Stimulated activated CD8-positive, alpha-beta memory T cell treated with anti-CD3 and anti-CD28 coated beads, Interleukin-12 subunit alpha, Interleukin-12 subunit beta, amount 100 ng/mL, for 1 hour (primary cell): Measurements from ENCODE around the gene KPNA2.
"Not testable (repeated sequence)": the region's sequence is repeated elsewhere in the genome, so short reads cannot be mapped to it uniquely, and the experiment has no call there.

Experiments used
- DNase-seq: peaks from one replicate; pipeline ENCODE4 v3.0.0-alpha.2; 2020; ENCODE audit warnings: low read depth

The KPNA2 gene

DNA sequence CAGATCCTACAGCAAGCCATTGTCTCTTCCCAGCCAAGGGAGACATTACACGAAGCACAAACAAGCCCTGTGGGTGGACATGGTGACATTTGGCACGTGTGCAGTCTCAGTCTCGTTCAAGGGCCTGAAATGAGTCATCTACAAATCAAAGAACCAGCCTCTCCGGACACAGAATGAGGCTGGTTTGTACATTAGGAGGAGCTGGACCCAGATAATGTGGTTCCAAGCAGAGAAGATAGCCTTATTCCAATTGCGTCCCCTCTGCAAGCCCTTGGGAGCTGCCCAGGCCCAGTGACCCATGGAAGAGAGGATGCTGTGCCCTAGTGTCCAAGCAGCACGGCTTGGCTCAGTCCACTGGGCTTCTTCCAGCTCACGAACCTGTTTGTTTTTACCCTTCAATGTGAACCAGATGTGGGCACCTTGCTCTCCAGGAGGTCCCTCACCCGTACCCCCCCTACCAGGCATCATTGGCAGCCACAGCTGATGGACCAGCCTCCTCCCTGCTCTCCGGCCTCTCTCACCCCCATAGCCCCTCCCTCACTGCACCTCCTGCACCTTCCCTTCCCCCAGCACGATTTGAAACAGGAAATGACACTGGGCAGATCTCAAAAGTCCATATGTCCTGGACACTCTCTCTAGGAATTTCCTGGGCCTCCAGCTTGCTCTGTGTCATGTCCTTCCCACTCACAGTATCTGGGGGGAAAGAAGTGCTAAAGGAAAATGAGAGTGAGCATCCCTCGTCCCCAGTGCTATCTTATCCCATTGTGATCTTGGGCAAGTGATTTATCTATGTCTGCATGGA lies 26.2 kb downstream of the KPNA2 start:
- DNase-seq = no peak

DNA sequence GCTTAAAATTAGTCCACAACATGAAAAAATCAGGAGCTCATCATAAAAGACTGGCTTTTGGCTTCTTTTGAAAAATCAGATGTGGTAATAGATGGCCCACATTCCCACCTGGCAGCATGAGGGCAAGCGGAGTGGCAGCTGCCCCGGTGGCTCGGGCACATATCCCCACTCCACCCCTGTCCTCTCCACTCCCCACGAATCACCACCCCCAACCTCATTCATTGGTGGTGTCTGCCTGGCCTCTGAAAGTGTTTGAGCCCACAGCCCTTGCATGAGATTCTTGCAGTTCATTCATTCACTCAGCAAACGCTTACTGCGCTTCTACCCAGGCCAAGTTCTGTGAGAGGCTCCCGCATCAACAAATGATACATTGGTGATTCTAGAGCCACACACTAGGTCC lies 29.8 kb downstream of the KPNA2 start:
- not testable (repeated sequence) for DNase-seq

DNA sequence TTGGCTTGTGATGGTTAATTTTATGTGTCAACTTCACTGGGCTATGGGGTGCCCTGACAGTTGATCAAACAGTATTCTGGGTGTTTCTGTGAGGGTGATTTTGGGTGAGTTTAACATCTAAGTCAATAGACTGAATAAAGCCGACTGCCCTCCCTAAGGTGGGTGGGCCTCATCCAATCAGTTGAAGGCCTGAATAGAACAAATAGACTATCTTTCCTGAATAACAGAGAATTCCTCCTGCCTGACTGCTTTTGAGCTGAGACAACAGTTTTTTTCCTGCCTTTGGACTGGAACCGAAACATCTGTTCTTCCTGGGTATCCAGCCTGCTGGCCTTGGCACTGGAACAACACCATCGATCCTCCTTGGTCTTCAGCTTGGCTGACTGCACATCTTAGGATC lies 33.0 kb downstream of the KPNA2 start:
- DNase-seq = not testable (repeated sequence)

DNA sequence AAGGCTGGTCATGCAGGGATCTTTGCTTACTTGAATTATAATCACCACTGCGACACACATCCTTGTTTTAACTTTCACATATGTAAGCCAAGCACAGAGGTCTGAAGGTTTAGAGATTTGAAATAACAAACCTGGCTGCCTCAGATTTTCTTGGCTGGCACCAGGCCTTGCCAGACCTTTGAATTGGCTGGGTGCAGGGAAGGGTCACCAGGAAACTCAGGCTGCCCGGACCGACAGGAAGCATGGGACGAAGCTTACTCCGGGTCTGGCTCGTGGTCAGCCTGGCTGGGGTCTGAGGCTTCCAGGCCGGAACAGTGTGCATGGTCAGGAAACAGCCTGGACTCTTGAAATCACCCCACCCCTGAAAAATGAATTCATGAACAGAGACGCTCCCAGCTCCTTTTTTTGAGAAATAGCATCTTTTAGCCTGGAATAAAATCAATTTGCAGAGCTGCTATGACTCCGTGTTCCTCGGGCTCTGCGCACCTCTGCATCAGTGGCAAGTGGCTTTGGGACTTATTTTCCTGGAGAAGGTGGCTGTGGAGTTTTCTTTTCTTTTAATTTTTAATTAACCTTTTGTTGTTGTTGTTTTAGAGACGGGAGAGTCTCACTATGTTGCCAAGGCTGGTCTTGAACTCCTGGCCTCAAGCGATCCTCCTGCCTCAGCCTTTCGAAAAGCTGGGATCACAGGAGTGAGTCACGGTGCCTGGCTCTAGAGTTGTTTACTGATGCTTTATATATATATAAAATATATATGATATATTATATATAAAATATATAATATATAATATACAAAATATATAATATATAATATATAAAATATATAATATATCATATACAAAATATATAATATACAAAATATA lies 35.3 kb downstream of the KPNA2 start:
- DNase-seq = not testable (repeated sequence)

DNA sequence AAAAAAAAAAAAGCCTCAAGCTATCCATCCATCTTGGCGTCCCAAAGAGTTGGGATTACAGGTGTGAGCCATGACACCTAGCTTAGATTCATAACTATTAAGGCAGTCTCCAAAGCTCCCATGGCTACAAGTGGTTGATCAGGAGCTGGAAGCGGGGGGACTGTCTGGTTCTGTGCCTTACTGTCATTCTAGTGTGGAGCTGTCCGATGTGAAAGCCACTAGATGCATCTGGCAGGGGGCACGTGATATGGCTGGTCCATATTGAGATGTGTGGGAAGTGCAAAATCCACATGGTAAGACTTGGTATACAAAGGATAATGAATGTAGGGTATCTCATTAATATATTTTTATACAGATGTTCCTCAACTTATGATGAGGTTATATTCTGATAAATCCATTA lies 38.7 kb downstream of the KPNA2 start:
- DNase-seq = no peak

DNA sequence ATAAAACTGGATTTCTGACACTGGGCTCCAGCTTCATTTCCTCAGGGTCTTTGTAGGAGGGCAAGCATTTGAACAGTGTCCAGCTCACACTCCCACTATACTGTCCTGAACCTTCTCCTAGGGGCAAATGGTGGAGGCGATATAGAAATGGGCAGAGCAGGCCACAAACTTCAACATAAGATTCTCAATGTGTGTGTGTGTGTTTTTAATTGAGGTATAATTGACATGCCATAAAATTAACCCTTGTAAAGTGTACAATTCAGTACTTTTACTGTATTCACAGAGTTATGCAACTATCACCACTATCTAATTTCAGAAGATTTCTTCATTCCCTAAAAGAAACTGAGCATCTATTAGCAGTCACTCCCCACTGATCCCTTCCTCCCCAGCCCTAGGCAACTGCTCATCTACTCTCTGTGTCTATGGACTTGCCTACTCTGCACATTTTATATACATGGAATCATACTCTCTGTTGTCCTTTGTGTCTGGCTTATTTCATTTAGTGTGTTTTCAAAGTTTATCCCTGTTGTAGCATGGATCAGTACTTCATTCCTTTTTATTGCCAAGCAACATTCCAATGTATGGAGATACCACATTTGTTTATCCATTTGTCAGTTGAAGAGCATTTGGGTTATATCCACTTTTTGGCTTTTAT lies 40.5 kb downstream of the KPNA2 start:
- not testable (repeated sequence) for DNase-seq

DNA sequence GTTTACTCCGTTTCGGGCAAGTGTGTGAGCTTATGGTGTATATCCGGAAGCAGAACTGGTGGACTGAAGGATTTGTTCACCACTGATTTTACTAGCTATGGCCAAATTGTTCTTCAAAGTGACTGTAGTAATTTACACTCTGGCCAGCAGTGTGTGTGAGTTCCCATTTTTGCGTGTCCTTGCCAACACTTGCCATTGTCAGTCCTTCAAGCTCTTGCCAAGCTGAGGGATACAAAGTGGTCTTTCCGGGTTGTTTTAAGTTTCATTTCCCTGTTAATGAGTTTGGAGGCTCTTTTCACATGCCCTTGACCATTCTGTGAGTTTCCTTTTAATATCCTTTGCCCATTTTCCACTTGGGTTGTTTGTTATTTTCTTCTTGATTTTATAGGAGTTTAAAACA lies 42.0 kb downstream of the KPNA2 start:
- DNase-seq = not testable (repeated sequence)

DNA sequence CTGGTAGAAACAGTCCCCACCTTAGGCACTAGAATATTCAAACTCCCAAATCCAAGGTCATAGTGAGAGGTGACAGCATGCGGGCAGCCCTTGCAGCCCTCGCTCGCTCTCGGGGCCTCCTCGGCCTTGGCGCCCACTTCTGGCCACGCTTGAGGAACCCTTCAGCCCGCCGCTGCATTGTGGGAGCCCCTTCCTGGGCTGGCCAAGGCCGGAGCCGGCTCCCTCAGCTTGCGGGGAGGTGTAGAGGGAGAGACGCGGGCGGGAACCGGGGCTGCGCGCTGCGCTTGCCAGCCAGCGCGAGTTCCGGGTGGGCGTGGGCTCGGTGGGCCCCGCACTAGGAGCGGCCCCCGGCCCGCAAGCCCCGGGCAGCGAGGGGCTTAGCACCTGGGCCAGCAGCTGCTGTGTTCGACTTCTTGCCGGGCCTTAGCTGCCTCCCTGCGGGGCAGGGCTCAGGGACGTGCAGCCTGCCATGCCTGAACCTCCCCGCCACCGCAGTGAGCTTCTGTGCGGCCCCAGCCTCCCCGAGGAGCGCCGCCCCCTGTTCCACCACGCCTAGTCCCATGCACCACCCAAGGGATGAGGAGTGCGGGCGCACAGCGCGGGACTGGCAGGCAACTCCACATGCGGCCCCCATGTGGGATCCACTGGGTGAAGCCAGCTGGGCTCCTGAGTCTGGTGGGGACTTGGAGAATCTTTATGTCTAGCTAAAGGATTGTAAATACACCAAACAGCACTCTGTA lies 45.0 kb downstream of the KPNA2 start:
- no peak for DNase-seq

DNA sequence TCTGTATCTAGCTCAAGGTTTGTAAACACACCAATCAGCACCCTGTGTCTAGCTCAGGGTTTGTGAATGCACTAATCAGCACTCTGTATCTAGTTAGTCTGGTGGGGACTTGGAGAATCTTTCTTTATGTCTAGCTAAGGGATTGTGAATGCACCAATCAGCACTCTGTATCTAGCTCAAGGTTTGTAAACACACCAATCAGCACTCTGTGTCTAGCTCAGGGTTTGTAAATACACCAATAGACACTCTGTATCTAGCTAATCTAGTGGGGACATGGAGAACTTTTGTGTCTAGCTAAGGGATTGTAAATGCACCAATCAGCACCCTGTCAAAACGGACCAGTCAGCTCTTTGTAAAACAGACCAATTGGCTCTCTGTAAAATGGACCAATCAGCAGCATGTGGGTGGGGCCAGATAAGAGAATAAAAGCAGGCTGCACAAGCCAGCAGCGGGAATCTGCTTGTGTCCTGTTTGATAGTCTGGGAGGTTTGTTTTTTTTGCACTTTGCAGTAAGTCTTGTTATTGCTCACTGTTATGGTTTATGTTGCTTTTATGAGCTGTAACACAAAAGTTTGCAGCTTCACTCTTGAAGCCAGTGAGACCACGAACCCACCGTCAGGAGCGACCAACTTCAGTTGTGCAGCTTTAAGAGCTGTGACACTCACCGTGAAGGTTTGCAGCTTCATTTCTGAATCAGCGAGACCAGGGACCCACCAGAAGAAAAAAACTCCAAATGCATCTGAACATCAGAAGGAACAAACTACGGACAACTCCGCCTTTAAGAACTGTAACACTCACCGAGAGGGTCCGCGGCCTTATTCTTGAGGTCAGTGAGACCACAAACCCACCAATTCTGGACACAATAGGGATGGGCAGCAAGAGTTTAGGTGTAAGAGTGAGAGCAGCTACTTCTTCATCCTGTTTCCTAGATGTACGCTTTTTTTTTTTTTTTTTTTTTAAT lies 46.0 kb downstream of the KPNA2 start:
- not testable (repeated sequence) for DNase-seq

DNA sequence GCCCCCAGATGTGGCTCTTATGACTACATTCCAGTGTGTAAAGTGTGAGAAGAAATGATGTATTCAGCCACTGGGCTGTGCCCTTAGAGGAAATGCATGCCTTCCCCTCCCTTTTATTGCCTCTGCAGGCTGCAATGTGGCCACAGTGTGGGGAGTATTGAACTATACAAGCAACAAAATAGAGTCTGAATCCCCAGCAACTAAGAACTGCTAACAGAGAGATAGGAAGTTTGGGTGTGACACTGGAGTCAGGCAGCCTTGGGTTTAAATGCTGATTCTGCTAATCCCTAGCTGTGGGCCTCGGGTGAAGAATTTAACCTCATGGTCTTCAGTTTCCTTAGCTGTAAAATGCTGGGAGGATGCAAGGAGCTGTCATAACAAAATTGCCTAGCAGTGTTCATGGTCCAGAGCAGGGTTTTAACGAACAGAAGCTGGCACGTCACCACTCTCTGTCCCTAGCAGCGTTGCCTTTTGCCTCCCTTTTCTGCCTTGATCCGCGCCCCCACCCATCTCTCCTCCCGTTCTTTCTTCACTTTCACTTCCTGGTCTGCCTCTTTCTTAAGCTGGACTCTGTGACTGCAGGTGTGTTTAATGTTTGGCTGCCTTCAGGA lies 50.3 kb downstream of the KPNA2 start:
- no peak for DNase-seq

DNA sequence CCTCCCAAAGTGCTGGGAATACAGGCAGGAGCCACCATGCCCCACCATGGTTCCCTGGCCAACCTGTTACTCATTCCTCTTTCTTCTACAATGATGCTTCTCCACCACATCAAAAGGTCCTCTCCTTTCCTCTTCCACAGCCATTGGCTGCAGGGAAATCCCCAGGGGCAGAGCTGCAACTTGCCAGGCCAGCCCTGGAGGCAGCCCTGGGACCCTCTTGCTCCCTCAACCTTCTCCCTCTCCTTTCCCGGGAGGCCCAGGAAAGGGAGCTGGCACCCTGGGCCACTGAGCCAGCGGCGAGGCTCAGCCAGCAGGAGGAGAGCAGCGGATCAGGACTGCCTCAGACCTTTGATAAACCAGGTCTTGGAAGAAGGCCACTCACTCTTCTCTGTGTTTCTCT lies 51.1 kb downstream of the KPNA2 start:
- DNase-seq = not testable (repeated sequence)

DNA sequence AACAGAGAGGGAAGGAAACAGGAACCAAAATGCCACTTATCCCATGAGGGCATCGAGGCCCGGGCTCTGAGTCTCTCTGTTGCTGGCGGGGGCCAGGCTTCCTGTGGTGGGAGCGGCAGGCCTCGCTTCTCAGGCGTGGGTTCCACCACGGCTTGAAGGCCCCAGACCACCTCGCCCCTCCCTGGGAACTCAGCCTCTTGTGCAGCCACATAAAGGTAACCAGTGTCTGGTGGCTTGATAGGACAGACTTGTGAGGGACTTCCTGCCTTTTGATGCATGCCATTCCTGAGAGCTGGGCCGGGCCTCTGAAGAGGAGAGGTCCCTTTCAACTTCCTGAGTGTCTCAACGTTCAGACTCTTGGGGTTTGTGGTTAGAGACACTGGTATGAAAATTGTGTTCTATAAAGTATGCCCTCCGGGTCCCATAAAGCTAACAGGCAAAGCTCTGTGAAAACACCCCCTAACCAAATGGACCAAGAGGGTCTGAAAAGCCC lies 51.6 kb downstream of the KPNA2 start:
- DNase-seq = not testable (repeated sequence)

DNA sequence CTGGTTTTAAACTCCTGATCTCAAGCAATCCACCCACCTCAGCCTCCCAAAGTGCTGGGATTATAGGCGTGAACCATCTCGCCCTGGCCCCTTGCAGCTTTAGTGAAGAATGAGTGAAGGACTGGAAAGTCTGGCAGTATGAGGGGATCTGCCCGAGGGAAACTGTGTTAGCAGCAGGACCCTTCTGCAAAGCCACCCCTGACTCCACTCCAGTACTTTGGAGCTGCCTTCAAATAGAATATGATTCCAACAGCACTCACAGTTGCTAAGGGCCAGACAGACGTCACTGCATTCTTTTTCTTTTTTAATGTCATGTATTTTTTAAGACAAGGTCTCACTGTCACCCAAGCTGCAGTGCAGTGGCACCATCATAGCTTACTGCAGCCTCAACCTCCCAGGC lies 52.3 kb downstream of the KPNA2 start:
- no peak for DNase-seq

DNA sequence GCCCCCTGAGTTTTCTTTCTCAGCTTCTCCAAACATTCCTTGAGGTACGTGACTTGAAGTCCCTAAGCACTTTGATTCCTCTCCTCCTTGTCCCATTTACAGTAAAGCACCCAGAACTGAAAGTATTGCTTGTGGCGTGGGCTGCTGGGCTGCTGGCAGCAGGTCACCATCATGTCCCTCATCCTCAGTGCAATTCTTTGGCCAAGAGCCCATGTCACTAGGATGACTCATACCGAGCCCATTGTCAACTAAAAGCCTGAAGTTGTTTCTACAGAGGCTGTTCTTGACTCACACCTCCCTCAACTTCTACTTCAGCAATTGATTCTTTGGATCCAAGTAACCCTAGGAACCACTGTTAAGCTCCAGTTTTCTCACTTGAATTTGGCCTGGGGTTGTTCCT lies 54.3 kb downstream of the KPNA2 start:
- no peak for DNase-seq

DNA sequence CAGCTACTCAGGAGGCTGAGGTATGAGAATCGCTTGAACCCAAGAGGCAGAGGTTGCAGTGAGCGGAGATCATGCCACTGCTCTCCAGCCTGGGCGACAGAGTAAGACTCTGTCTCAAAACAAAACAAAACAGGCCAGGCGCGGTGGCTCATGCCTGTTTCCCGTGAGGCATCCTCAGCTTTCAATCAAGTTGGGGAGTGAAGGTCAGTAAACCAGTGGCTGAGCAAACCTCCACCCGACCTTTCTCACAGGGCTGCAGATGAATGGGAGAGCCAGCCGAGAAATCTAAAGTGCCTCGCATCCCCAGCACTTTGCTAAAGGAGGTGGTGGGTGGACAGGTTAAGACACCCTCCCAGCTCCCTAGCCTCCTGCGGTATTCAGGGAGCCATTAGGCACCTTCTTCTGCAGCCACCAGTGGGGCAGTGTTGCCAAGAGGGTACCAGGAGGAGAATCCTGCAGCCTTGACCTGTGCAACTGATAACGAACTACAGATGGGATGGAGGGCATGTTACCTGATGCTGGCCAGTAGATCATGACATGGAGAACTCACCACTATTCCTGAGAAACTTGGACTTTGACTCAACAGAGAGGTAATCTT lies 59.0 kb downstream of the KPNA2 start:
- no peak for DNase-seq

DNA sequence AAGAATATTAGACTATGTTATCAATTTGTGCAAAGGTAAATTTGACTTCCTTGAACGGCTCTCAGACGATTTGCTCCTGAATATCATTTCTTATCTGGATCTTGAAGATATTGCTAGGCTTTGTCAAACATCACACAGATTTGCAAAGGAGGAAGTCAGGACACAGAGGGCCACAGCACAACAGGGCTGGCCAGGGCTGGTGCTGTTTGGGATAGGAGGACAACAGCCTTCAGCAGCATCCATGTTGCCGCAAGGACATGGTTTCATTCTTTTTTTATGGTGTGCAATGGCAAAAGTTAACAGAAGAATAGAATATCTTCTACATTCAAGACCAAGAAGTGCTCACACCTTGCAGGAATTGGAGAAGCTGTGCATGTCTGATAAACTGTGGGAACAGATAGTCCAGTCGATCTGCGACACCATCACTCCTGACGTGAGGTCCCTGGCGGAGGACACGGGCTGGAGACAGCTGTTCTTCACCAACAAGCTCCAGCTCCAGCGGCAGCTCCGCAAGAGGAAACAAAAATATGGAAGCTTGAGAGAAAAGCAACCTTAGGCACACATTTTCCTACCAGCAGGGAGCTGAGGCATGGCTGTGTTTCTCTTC lies 59.8 kb downstream of the KPNA2 start:
- DNase-seq = no peak

DNA sequence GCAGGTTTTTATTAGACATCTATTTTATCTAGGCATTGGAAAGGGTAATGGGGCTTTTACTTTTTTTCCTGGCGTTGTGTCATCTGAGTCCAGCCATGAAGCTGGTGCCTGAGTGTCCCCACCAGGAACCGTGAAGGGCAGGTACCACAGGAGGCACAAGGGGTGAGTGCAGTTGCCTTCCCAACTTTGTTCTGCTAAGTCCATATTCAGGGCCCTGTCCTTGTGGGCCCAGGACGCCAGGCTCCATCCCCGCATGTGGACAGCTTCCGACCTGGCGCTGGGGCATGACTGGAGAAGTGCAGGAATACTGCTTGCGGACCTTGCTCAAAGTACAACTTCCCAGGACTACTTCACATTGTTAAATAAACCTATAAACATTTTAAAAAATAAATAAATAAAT lies 60.6 kb downstream of the KPNA2 start:
- DNase-seq = no peak
